Neural progenitor cell (in vitro differentiated cells): Measurements from ENCODE around the gene HERC2. TPM values are rescaled to one million over a fixed set of nuclear protein-coding genes. Genes with fewer than 3 reads are reported as not detected.

ENCODE experiments used
- DNase-seq: peaks from one replicate; pipeline ENCODE4 v3.0.0-alpha.2; 2016; ENCODE audit warnings: low spot score
- H2AFZ ChIP-seq: fragments of 200-600 bp; sonication (generic); replicated peaks from 2 replicates; pipeline ENCODE4 v1.6.1; 2016; ENCODE audit warnings: antibody characterized with exemption
- H3F3A ChIP-seq: fragments of 200-600 bp; sonication (generic); 2 replicates; pipeline ENCODE4 v1.6.1; 2016; ENCODE audit warnings: antibody characterized with exemption, low read depth
- H3K27ac ChIP-seq: fragments of 200-600 bp; sonication (generic); 2 replicates; pipeline ENCODE4 v1.5.1; 2016; ENCODE audit warnings: mild to moderate bottlenecking
- H3K27me3 ChIP-seq: fragments of 200-600 bp; sonication (generic); 2 replicates; pipeline ENCODE4 v1.6.1; 2016; ENCODE audit warnings: mild to moderate bottlenecking, moderate library complexity
- H3K36me3 ChIP-seq: fragments of 200-600 bp; sonication (generic); 2 replicates; pipeline ENCODE4 v1.5.1; 2016
- H3K4me1 ChIP-seq: fragments of 200-600 bp; sonication (generic); 2 replicates; pipeline ENCODE4 v1.6.1; 2016; ENCODE audit warnings: mixed run types
- H3K4me2 ChIP-seq: fragments of 200-600 bp; sonication (generic); 2 replicates; pipeline ENCODE4 v1.6.1; 2016
- H3K4me3 ChIP-seq: fragments of 200-600 bp; sonication (generic); 2 replicates; pipeline ENCODE4 v1.5.1; 2016
- H3K79me2 ChIP-seq: fragments of 200-600 bp; sonication (generic); 2 replicates; pipeline ENCODE4 v1.6.1; 2016; ENCODE audit warnings: low read depth
- H3K9ac ChIP-seq: fragments of 200-600 bp; sonication (generic); 2 replicates; pipeline ENCODE4 v1.6.1; 2016
- H3K9me3 ChIP-seq: fragments of 200-600 bp; sonication (generic); 2 replicates; pipeline ENCODE4 v1.5.1; 2016; ENCODE audit warnings: low read depth
- H4K20me1 ChIP-seq: fragments of 200-600 bp; sonication (generic); 2 replicates; pipeline ENCODE4 v1.6.1; 2016; ENCODE audit warnings: low read depth
- H3K27ac Mint-ChIP-seq: 3 replicates; pipeline ENCODE4 v1.8.0; 2021; ENCODE audit warnings: mixed read lengths
- H3K27me3 Mint-ChIP-seq: 2 replicates; pipeline ENCODE4 v1.8.0; 2022; ENCODE audit warnings: low read depth, mild to moderate bottlenecking, inconsistent platforms, moderate library complexity, mixed read lengths; ENCODE audit not compliant: insufficient read depth
- H3K36me3 Mint-ChIP-seq: 3 replicates; pipeline ENCODE4 v1.8.0; 2021; ENCODE audit warnings: mixed read lengths
- H3K4me1 Mint-ChIP-seq: 3 replicates; pipeline ENCODE4 v1.8.0; 2021; ENCODE audit warnings: mixed read lengths
- H3K4me3 Mint-ChIP-seq: 3 replicates; pipeline ENCODE4 v1.8.0; 2021; ENCODE audit warnings: mild to moderate bottlenecking, moderate library complexity, mixed read lengths
- H3K9me3 Mint-ChIP-seq: 3 replicates; pipeline ENCODE4 v1.8.0; 2020; ENCODE audit warnings: mixed read lengths
- EZH2 ChIP-seq: fragments of 200-600 bp; sonication (generic); IDR thresholded peaks from 2 replicates; pipeline ENCODE4 v1.6.1; 2017; ENCODE audit warnings: antibody characterized with exemption, mild to moderate bottlenecking, moderate library complexity
- EZH2phosphoT487 ChIP-seq: fragments of 200-600 bp; sonication (generic); IDR thresholded peaks from 2 replicates; pipeline ENCODE4 v1.6.1; 2017; ENCODE audit warnings: antibody characterized with exemption
- total RNA-seq: library from RNA; depleted of rRNA; stranded (reverse); fragments of >200 nt; gene quantifications from 2 replicates; pipeline ENCODE4 v1.2.3, GENCODE V29; 2015; ENCODE audit warnings: low replicate concordance
- TF ChIP-seq, protein P1 (sequence below): fragments of 200-600 bp; sonication (generic); IDR thresholded peaks from 2 replicates; pipeline ENCODE4 v1.5.1; 2017; ENCODE audit warnings: antibody characterized with exemption, mild to moderate bottlenecking

Gene HERC2
- total RNA-seq, 1 donor from 2014 or later = 15.3 TPM

DNA sequence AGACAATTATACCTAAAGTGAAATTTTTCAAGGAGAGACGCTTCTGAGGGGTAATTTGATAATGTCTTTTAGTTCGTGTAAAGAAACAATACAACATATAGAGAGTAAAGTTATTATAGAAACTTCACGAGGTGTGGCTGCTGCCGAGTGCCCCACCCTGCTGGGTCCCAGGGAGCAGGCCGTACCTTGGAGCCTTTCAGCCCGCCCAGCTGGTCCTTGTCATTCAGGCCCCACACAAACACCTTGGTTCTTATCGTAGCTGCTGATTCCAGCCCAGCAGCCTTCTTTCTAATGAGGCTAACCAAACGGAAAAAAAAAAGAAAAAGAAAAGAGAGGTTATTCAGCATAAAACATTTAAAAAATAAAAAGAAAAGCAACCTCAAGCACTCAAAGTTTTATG is 139.8 kb downstream of the HERC2 start:
- Histone ChIP-seq H3K4me2 (no peak overlapping the region), H3K4me3 (no peak overlapping the region), H3K79me2 (no peaks in the 10 kb centered on the region), H3K27me3 (no peaks in the 10 kb centered on the region), H3K4me1 (no peaks in the 10 kb centered on the region), H2AFZ (no peak overlapping the region), H3F3A (no peaks in the 10 kb centered on the region), H3K9ac (no peak overlapping the region), H3K9me3 (no peaks in the 10 kb centered on the region), H3K36me3 (no peaks in the 10 kb centered on the region), H3K27ac (no peak overlapping the region), H4K20me1 (no peaks in the 10 kb centered on the region)
- peaks cover 5% of the 10 kb centered on the region for H3K27me3 Mint-ChIP-seq
- H3K36me3 Mint-ChIP-seq = peaks cover 27% of the 10 kb centered on the region
- no peak overlapping the region for H3K27ac Mint-ChIP-seq
- no peak for TF ChIP-seq EZH2phosphoT487
- DNase-seq = no peak
- H3K4me1 Mint-ChIP-seq = no peaks in the 10 kb centered on the region
- no peaks in the 10 kb centered on the region for H3K9me3 Mint-ChIP-seq
- H3K4me3 Mint-ChIP-seq = no peak overlapping the region

DNA sequence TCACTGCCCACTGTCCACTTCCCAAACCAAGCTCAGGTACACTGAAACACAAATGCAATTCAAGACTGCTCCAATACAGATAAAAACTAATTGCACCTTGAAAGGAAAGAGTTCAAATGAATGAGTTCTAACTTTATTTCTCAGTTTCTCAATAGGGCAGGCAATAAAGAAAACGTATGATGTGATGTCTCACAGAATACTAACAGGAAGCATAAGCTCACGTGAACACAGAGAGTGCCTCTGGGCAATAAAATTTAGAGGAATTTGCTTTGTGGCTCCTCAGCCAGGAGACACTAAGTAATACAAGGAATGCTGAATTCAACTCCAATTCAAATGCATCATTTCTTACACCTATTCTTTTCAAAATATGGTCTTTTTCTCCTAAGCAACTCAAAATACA is 140.6 kb downstream of the HERC2 start:
- no peaks in the 10 kb centered on the region for H4K20me1 ChIP-seq
- H3K36me3 Mint-ChIP-seq = peaks cover 28% of the 10 kb centered on the region
- no peaks in the 10 kb centered on the region for H3K79me2 ChIP-seq
- H3K27ac Mint-ChIP-seq = no peak overlapping the region
- no peaks in the 10 kb centered on the region for H3K27me3 ChIP-seq
- H3K27ac ChIP-seq = no peak overlapping the region
- peaks cover 5% of the 10 kb centered on the region for H3K27me3 Mint-ChIP-seq
- no peaks in the 10 kb centered on the region for H3K9me3 Mint-ChIP-seq
- no peak overlapping the region for H3K4me2 ChIP-seq
- H3K4me3 ChIP-seq = no peak overlapping the region
- no peaks in the 10 kb centered on the region for H3K9me3 ChIP-seq
- no peak overlapping the region for H3K4me3 Mint-ChIP-seq
- no peak overlapping the region for H3K9ac ChIP-seq
- no peaks in the 10 kb centered on the region for H3K4me1 Mint-ChIP-seq
- no peaks in the 10 kb centered on the region for H3K36me3 ChIP-seq
- no peaks in the 10 kb centered on the region for H3K4me1 ChIP-seq
- TF ChIP-seq, protein P1, sequence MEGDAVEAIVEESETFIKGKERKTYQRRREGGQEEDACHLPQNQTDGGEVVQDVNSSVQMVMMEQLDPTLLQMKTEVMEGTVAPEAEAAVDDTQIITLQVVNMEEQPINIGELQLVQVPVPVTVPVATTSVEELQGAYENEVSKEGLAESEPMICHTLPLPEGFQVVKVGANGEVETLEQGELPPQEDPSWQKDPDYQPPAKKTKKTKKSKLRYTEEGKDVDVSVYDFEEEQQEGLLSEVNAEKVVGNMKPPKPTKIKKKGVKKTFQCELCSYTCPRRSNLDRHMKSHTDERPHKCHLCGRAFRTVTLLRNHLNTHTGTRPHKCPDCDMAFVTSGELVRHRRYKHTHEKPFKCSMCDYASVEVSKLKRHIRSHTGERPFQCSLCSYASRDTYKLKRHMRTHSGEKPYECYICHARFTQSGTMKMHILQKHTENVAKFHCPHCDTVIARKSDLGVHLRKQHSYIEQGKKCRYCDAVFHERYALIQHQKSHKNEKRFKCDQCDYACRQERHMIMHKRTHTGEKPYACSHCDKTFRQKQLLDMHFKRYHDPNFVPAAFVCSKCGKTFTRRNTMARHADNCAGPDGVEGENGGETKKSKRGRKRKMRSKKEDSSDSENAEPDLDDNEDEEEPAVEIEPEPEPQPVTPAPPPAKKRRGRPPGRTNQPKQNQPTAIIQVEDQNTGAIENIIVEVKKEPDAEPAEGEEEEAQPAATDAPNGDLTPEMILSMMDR = no peak
- TF ChIP-seq EZH2 (no peak), EZH2phosphoT487 (no peak)
- no peak overlapping the region for H2AFZ ChIP-seq
- DNase-seq = no peak
- H3F3A ChIP-seq = no peaks in the 10 kb centered on the region

DNA sequence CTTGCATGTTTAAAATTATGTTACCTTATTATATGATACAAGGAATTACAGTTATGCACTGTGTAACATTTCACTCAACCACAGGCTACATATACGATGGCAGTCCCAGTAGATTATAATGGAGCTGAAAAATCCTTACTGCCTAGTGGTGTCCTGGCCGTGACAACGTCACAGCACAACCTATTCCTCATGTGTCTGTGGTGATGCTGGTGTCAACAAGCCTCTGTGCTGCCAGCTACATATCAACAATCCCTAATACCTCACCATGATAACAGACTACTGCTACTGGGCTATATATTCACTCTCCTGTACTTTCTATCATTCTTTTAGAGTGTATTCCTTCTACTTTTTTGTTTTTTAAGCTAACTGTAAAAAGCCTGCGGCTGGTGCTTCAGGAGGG is 142.7 kb downstream of the HERC2 start:
- no peak for TF ChIP-seq EZH2
- TF ChIP-seq, protein P1 = no peak
- no peak for TF ChIP-seq EZH2phosphoT487
- Mint-ChIP-seq H3K4me3 (no peak overlapping the region), H3K27me3 (peaks cover 5% of the 10 kb centered on the region), H3K4me1 (no peaks in the 10 kb centered on the region), H3K36me3 (peaks cover 29% of the 10 kb centered on the region), H3K27ac (no peak overlapping the region), H3K9me3 (no peaks in the 10 kb centered on the region)
- H3K9me3 ChIP-seq = no peaks in the 10 kb centered on the region
- no peak overlapping the region for H3K4me2 ChIP-seq
- no peaks in the 10 kb centered on the region for H3K36me3 ChIP-seq
- no peak overlapping the region for H3K27ac ChIP-seq
- no peaks in the 10 kb centered on the region for H3K27me3 ChIP-seq
- no peak overlapping the region for H2AFZ ChIP-seq
- H3K79me2 ChIP-seq = no peaks in the 10 kb centered on the region
- H3K9ac ChIP-seq = no peak overlapping the region
- H3K4me3 ChIP-seq = no peak overlapping the region
- no peaks in the 10 kb centered on the region for H4K20me1 ChIP-seq
- no peak for DNase-seq
- no peaks in the 10 kb centered on the region for H3K4me1 ChIP-seq
- no peaks in the 10 kb centered on the region for H3F3A ChIP-seq

DNA sequence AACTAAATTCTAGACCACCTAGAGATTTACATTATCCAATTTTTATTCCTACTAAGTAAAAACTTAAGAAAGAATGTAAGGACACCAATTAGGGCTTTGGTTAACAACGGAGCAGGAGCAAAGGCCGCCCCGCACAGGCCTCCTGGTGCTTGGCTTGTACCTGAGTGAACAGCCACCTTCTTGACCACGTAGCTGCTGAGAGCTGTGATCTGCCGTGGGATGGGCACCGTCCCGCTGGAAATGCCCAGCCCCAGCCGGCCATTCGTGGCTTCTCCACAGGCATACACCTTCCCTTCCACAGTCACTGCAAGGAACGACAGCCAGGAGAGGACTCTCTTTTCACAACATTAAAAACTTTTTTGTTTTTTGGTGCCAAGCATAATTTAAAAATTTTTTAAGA is 143.3 kb downstream of the HERC2 start:
- no peaks in the 10 kb centered on the region for H3K36me3 ChIP-seq
- Mint-ChIP-seq H3K4me3 (no peak overlapping the region), H3K4me1 (no peaks in the 10 kb centered on the region), H3K36me3 (peaks cover 29% of the 10 kb centered on the region), H3K27ac (no peak overlapping the region), H3K27me3 (peaks cover 5% of the 10 kb centered on the region), H3K9me3 (no peaks in the 10 kb centered on the region)
- H3K27ac ChIP-seq = no peak overlapping the region
- no peaks in the 10 kb centered on the region for H3F3A ChIP-seq
- no peak overlapping the region for H3K9ac ChIP-seq
- no peaks in the 10 kb centered on the region for H3K4me1 ChIP-seq
- no peaks in the 10 kb centered on the region for H3K27me3 ChIP-seq
- no peak overlapping the region for H3K4me2 ChIP-seq
- H2AFZ ChIP-seq = no peak overlapping the region
- H3K79me2 ChIP-seq = no peaks in the 10 kb centered on the region
- H4K20me1 ChIP-seq = no peaks in the 10 kb centered on the region
- no peak overlapping the region for H3K4me3 ChIP-seq
- DNase-seq = no peak
- no peaks in the 10 kb centered on the region for H3K9me3 ChIP-seq
- TF ChIP-seq EZH2phosphoT487 (no peak), EZH2 (no peak)
- TF ChIP-seq, protein P1 = no peak
